ENCODE results near the gene MGST2.

GRCh38 chr4:139749835-139750498 lies 84.3 kb downstream of the MGST2 start:
- no peak for TF ChIP-seq CTCF (IDR thresholded peaks at IDR 0.05; ENCODE audit: low read depth, low read length, poor library complexity, severe bottlenecking)
- TF ChIP-seq EZH2phosphoT487 (IDR thresholded peaks at IDR 0.05; ENCODE audit: borderline replicate concordance, low read length) = no peak

All from DOHH2 (cell line).